Left renal pelvis (tissue), 4 donors: ENCODE measurements around the gene TSKU. TPM values are rescaled to one million over a fixed set of nuclear protein-coding genes. Genes with fewer than 3 reads are reported as not detected.
"Not testable (repeated sequence)": the region's sequence is repeated elsewhere in the genome, so short reads cannot be mapped to it uniquely, and the experiment has no call there.

Experiments
- DNase-seq, 4 donors: peaks; one replicate each; pipeline ENCODE4 v3.0.0-alpha.2; 2013; ENCODE audit warnings: low read depth in 4 of 4, low spot score in 3 of 4
- polyA plus RNA-seq, 4 donors: library from polyadenylated mRNA; unstranded; fragments of 120-200 nt; gene quantifications; one replicate each; pipeline ENCODE4 v1.2.1, GENCODE V29; 2013; ENCODE audit not compliant: insufficient read length in 4 of 4

Gene TSKU
- polyA plus RNA-seq, 4 donors, result 21.5 to 47.8 (median 26.3) TPM

DNA sequence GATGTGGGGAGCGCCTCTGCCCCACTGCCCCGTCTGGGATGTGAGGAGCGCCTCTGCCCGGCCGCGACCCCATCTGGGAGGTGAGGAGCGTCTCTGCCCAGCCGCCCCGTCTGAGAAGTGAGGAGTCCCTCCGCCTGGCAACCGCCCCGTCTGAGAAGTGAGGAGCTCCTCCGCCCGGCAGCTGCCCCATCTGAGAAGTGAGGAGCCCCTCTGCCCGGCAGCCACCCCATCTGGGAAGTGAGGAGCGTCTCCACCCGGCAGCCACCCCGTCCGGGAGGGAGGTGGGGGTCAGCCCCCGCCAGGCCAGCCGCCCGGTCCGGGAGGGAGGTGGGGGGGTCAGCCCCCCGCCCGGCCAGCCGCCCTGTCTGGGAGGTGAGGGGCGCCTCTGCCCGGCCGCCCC is 38.2 kb downstream of the TSKU start:
- not testable (repeated sequence) for DNase-seq

DNA sequence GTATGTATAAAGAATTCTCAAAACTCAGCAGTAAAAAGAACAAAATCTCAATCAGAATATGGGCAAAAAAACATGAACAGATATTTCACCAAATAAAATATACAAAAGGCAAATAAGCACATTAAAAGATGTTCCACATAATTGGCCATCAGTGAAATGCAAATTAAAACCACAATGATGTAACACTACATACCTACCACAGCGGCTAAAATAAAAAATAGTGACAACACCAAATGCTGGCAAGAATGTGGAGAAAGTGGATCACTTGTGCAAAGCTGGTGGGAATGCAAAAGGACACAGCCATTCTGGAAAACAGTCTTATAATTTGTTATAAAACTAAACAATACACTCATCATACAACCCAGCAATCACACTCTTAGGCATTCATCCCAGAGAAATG is 39.2 kb downstream of the TSKU start:
- DNase-seq, result no peak

DNA sequence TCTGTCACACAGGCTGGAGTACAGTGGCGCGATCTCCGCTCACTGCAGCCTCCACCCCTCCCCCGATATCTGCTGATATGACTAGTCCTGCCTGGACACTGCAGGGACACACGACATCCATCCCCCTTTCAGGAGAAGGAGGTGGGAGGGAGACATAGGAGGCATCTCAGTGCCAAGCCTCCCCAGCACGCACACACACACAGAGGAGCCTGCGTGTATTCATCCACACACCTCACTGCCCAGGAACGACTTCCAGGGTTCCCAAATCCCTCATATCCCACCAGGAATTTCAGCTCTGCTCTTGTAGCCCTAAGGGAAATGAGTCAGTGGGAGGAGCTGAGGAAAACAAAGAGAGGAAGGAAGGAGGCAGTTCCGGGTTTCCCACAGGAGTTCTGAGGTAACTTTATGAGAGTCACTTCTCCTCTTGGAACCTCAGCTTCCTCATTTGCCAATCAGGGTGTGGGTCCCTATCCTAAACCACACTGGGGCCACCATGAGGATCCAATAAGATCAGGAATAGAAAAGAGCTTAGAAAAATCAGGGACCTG is 40.4 kb downstream of the TSKU start:
- no peak for DNase-seq

DNA sequence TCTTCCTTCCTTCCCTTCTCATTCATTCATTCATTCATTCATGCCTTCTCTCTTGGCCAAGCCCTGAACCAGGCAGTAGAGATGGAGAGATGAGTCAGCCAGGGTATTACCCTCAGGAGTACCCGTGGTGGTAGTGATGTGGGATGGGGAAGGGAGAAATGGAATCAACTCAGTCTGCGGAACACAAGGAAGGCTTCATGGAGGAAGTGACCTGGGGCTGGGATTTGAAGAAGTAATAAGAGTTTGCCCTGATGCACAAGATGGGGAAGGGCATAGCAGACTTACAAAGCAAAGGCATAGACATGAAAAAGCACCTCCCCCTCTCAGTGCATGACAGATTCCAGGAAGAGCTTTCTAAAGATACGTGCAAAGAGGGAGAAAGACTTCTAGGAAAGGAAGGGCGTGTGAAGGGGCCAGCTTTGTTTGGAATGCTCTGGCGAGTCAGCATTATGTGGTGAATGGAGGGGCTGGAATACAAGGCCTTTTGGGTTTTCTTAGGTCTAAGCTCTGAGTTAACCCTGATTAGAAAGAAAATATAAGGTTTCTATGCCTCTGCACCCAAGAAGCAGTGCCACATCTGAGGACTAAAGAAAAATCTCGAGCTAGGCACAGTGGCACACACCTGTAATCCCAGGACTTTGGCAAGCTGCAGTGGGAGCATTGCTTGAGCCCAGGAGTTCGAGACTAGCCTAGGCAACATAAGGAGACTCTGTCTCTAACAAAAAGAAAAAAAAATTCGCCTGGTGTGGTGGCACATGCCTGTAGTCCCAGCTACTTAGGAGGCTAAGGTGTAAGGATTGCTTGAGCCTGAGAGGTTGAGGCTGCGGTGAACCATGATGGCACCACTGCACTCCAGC is 41.2 kb downstream of the TSKU start:
- no peak for DNase-seq

DNA sequence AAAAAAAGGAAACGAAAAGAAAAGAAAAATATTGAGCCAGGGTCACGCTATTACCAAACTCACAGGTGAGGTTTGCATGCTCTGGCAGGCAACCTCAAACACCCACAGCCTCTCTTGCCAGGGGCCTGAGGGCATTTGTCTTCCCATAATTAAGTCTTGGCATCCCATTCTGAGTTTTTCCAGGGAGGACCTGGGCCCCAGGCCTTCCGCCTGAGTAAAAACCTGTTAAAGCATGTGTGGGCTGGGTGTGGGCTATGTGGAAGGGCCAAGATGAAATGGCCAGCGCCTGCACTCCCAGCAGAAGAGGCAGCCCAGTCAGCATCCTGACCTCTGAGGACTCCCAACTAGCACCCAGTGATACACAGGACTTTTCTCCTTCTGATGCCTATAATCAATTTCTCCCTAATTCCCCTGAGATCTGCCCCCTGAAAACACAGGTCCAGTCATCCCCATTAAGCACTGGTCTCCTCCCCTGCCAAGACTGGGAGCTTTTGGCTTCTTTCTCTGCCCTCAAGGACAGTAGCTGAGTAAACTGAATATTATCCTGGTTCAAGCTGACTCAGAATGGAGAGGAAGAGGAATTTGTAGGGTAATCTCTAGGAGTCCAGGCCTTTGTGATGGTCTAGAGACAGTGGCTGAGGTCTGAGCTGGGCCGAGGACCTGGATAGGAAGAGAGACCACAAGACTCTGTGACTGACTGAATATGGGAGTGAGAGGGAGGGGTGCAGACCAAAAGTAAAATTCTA is 42.0 kb downstream of the TSKU start:
- no peak for DNase-seq

DNA sequence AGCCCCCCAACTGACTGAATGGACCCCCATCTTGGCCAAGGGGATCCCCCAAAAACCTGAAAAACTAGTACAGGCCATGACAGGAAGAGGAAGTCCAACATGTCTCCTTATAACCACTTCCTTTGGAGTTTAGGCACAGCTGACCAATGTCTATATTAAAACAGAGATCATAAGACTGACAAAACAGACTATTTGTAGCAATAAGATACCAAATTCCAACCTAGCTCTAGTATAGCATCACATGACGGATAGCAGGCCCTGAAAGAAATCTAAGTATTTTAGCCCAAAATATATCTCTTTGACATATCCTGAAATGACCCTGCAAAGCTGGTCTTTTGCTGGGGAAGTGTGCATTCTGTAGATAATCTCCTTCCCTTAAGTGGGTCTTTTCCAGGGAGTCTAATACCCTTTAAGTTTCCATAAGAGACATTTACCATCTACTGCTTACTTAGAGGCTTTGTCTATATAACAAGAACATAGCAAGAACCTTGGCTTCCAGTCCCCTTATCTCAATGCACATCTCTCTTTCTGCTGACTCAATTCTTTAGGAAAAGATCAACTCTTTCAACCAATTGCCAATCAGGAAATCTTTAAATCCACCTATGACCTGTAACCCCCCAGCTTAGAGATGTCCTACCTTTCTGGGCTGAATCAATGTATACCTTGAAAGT is 42.7 kb downstream of the TSKU start:
- DNase-seq, result no peak

DNA sequence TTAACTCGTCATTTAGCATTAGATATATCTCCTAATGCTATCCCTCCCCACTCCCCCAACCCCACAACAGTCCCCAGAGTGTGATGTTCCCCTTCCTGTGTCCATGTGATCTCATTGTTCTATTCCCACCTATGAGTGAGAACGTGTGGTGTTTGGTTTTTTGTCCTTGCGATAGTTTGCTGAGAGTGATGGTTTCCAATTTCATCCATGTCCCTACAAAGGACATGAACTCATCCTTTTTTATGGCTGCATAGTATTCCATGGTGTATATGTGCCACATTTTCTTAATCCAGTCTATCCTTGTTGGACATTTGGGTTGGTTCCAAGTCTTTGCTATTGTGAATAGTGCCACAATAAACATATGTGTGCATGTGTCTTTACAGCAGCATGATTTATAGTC is 43.4 kb downstream of the TSKU start:
- DNase-seq, result not testable (repeated sequence)

DNA sequence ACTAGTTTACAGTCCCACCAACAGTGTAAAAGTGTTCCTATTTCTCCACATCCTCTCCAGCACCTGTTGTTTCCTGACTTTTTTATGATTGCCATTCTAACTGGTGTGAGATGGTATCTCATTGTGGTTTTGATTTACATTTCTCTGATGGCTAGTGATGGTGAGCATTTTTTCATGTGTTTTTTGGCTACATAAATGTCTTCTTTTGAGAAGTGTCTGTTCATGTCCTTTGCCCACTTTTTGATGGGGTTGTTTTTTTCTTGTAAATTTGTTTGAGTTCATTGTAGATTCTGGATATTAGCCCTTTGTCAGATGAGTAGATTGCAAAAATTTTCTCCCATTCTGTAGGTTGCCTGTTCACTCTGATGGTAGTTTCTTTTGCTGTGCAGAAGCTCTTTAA is 43.8 kb downstream of the TSKU start:
- DNase-seq, result not testable (repeated sequence)

DNA sequence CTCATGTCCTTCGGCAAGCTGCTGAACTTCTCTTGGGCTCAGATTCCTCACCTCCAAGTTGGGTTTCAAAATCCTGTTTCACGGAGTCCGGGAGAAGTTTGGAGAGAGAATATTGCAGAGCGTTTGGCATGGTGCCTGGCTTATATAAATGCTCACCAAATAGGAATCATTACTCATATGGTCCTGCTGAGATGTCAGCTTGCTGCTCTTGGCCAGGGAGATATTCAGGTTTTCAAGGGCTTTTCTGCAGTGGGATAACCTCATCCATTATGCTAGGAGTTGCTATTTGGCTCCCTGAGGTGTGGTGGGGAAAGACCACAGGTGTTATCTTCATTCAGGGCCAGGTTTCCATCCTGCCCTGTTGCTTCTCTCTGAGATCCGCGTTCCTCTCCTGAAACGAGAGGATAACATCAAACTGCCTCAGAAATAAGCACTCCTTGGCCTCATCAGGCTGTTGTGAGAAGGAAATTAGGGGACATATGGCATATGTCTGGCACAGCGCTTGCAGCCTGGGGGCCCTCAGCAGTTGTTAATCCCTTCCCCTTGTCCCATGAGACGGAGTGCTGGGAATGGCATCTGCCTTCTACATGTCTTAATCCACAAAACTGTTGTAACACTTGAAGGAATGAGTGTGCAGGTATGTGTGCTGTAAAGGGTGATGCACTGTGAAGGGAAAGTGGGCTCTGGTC is 47.6 kb downstream of the TSKU start:
- DNase-seq, result no peak

DNA sequence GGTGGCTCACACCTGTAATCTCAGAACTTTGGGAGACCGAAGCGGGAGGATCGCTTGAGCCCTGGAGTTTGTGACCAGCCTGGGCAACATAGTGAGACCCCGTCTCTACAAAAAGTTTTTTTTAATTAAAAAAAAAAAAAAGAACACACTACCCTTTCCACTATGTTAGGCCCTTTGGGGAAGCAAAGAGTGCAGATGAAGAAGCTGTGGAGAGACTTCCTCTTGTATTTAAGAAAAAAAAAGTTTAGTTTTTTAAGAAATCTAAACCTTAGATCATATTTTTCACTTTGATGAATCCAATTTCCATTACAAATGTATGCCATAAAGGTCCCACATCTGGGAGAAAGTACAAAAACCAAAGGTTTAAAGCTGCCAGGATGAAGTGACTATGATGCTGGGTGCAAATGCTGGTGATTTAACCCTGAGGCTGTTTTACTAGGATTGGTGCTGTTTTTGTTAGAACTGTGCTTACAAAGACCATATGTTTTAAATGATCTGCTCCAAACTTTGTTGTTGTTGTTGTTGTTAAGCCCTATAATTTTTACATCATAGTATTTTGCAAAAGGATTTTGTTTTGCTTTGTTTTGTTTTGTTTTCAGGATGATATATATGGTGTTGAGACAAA is 48.6 kb downstream of the TSKU start:
- no peak for DNase-seq

DNA sequence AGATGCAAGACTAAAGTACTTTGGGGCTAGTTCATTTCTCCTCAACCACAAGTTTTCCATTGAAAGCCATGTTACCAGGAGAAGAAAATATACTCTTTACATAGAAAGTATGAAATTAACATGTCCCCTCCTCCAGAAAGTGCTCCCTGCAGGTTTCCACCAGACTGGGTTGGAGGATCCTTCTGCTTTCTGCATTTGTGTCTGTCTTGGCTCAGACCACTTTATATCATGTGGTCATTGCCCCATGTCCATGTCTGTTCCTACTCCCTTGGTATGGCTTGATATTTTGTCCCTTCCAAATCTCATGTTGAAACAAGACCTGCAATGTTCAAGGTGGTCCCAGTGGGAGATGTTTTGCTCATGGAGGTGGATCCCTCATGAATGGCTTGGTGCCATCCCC is 49.2 kb downstream of the TSKU start:
- DNase-seq, result no peak

DNA sequence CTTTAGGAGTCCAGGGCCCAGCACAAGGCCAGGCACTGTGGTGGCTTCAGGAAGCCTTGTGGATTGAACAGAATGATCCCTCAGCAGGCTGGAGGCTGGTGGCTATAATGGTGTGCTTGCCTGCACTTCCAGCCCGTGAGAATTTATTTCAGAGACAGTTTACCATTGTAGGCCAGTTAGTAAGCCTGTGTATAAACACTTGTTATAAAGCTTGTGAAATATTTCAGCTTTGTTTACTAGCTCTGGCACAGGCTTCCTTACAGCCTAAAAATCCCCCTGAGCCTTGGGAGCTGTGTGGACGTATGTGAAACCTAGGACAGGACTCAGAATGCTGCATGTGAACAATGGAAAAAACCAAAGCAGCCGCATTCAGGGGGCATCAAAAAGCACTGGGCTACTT is 51.0 kb downstream of the TSKU start:
- no peak for DNase-seq

DNA sequence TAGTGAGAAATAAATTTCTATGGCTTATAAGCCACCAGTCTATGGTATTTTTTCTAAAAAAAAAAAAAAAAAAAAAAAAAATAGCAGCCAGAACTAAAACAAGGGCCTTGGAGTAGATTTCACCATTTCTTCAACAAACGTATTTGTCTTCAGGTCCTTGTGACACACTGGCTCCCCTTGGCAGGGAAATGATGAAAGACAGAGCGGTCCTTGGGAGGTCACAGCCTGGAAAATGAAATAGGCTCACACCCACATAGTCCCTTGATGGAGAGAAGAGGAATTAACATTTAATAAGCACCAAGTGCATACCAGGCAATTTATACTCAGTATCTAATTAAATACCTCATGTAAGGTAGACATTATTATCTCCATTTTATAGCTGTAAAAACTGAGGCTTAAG is 51.9 kb downstream of the TSKU start:
- DNase-seq, result no peak

DNA sequence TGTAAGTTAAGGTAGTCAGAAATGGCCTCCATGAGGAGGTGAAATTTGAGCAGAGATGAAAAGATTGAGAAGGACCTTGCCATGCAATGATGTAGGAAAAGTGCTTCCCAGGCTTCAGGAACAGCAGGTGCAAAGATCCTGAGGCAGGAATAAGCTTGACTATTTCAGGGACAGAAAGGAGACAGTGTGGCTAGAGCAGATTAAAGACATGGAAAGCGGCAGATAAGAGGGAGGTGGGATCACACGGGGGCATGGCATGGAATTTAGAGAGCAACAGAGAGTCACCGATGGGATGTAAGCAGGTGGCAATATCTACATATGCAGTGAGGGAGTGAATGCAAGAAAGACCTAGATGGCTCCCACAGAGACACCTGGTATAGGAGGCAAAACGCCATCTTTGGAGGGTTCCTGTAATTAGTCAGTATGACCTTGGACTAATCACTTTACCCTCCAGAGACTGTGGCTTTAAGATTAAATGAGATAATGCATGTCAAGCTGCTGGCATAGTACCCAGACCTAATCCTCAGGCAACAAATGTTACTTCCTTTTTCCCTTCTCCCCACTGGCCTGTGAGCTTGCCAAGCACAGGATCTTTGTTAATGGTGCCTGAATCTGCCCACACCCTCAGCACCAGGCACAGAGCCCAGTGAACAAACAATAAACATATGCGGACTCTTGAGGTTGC is 52.9 kb downstream of the TSKU start:
- no peak for DNase-seq

DNA sequence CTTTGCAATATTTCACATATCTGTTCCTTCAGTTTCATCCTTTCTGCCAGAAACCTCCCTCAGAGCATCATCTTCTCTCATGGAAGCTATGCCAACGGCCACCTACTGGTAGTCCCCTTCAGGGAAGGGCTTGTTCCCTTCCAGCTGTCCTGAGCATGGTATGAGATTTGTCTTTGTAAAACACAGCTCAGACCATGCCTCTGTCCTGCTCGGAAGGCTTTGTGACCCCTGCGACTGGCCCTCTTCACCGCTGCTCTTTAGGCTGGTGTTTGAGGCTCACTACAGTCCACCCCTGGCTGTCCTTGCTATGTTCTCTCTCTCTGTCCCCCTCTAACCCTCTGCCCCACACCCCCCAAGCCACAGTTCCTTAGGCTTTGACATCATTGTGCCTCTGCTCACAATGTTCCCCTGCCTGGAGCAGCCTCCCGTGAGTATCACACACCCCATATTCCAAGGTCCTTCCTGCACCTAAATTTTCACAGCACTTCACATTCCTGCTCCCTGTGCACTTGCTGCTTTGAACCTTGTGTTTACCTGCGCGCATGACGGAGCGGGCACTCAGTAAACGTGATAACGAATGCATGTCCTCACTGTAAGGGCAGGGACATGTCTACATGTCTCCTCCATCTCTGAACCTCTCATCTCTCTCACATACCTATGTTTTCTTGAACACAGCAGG is 53.6 kb downstream of the TSKU start:
- DNase-seq, result no peak

DNA sequence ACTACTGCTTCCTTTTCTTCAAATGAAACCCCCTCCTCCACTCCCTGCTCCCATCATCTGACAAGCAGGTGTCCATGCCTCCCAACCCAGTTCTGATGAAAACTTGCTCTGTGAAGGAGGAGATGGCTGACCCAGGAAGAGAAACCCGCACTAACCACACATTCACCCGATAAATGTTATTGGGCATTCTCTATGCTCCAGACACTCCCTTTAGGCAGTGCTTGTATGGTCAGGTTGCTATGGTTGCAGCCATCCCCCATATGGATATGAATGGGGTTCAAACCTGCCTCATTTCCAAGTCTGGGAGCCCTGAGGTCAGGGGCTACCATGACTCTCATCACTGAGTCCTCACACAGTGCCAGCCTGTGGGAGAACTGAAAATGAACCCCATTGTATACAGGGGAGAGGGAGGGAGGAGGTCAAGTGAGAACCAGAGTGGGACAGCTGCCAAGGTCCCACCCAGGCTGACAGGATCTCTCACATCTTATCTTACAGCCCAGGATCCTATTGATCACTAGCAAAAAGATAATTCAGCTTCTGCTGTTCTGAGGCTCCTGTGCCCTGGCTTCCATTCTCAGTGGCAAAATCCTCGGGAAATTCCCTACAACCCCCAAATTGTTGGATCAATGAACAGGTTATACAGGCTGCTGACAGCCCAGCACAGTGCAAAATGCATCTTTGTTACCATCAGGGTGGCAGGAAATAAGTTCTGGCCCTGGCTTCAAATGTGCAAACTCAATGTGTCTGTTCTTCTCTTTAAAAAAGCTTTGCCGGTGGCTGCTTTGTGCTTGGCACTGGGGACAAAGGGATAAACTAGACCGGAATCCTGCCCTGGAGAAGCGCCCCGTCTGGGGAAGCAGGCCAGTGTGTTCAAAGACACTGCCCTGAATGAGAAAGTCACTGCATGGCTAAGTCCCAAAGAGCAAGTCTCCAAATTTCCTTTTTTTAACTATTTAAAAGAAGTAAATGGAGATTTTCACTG is 54.8 kb downstream of the TSKU start:
- DNase-seq, result no peak

DNA sequence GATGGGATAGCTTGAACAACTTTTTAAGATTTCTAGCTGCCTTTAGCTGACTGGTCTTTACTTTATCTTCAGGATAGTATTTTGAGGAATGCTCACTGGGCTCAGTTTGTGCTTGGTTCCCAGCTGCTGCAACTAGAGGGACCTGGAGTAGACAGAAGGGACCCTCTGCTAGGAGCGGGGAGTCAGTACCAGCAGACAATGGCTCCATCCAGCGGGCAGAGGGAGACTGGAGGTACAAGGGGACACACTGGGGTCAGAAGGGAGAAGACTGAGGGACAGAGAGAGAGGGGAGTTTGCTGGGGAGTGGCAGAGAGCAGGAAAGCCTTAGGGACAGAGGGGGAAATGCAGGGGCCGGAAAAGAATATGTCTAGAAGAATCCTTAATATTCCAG is 55.5 kb downstream of the TSKU start:
- no peak for DNase-seq

DNA sequence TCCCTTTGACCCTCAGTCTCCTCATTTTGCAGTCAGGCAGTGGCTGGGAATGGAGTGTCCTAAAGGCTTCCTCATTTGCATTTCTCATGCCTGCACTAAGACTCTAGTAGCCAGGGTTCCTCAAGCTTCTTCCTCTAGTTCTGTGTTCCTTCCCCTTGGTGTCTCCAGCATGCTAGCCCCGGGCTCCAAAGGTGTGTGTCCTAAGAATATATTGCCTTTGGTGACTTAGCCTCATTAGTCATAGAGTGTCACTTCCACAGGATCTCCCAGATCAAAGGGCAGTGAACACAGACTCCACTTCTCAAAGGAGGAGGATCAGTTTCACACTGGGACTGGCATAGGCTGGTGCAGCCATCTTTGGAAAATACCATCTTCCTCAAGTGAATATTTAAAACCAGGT is 56.2 kb downstream of the TSKU start:
- DNase-seq, result no peak
